GM23248 (cell line): ENCODE data around the gene FUT1. TPM values are rescaled to one million over a fixed set of nuclear protein-coding genes. Genes with fewer than 3 reads are reported as not detected.

Experiments used
- DNase-seq: peaks from one replicate; pipeline ENCODE4 v3.0.0-alpha.2; 2015
- H2AFZ ChIP-seq: fragments of 200-600 bp; sonication (generic); 2 replicates; pipeline ENCODE4 v1.6.1; 2016; ENCODE audit warnings: antibody characterized with exemption
- H3F3A ChIP-seq: fragments of 200-600 bp; sonication (generic); 2 replicates; pipeline ENCODE4 v1.6.1; 2016; ENCODE audit warnings: mild to moderate bottlenecking, antibody characterized with exemption, mixed run types; ENCODE audit not compliant: insufficient read depth
- H3K27ac ChIP-seq: fragments of 200-600 bp; sonication (generic); 2 replicates; pipeline ENCODE4 v1.5.1; 2016; ENCODE audit warnings: mild to moderate bottlenecking
- H3K27me3 ChIP-seq: fragments of 200-600 bp; sonication (generic); replicated peaks from 2 replicates; pipeline ENCODE4 v1.6.1; 2016; ENCODE audit warnings: mild to moderate bottlenecking; ENCODE audit not compliant: insufficient read depth
- H3K36me3 ChIP-seq: fragments of 200-600 bp; sonication (generic); 2 replicates; pipeline ENCODE4 v1.6.1; 2016; ENCODE audit warnings: low read depth, mild to moderate bottlenecking
- H3K4me1 ChIP-seq: fragments of 200-600 bp; sonication (generic); 2 replicates; pipeline ENCODE4 v1.6.1; 2016; ENCODE audit warnings: mild to moderate bottlenecking; ENCODE audit not compliant: insufficient read depth
- H3K4me2 ChIP-seq: fragments of 200-600 bp; sonication (generic); one replicate; pipeline ENCODE4 v1.6.1; 2016; ENCODE audit warnings: mild to moderate bottlenecking; ENCODE audit not compliant: unreplicated experiment
- H3K4me3 ChIP-seq: fragments of 200-600 bp; sonication (generic); 2 replicates; pipeline ENCODE4 v1.5.1; 2016; ENCODE audit warnings: mild to moderate bottlenecking
- H3K79me2 ChIP-seq: fragments of 200-600 bp; sonication (generic); 2 replicates; pipeline ENCODE4 v1.6.1; 2016; ENCODE audit warnings: mild to moderate bottlenecking; ENCODE audit not compliant: insufficient read depth
- H3K9ac ChIP-seq: fragments of 200-600 bp; sonication (generic); 2 replicates; pipeline ENCODE4 v1.6.1; 2016; ENCODE audit warnings: mild to moderate bottlenecking
- H3K9me2 ChIP-seq: fragments of 200-600 bp; sonication (generic); 2 replicates; pipeline ENCODE4 v1.6.1; 2016; ENCODE audit warnings: mixed run types, mild to moderate bottlenecking, moderate library complexity; ENCODE audit not compliant: insufficient read depth
- H3K9me3 ChIP-seq: fragments of 200-600 bp; sonication (generic); one replicate; pipeline ENCODE4 v1.6.1; 2017; ENCODE audit warnings: low read depth
- H4K20me1 ChIP-seq: fragments of 200-600 bp; sonication (generic); 2 replicates; pipeline ENCODE4 v1.6.0; 2016; ENCODE audit not compliant: insufficient read depth
- EZH2 ChIP-seq: fragments of 200-600 bp; sonication (generic); IDR thresholded peaks from 2 replicates; pipeline ENCODE4 v1.6.1; 2018; ENCODE audit warnings: antibody characterized with exemption, mild to moderate bottlenecking; ENCODE audit not compliant: insufficient read depth, poor library complexity, severe bottlenecking
- EZH2phosphoT487 ChIP-seq: fragments of 200-600 bp; sonication (generic); IDR thresholded peaks from 2 replicates; pipeline ENCODE4 v1.6.1; 2018; ENCODE audit warnings: antibody characterized with exemption, moderate library complexity, mild to moderate bottlenecking, low read depth; ENCODE audit not compliant: insufficient read depth
- WGBS, 2 experiments: methylation state at CpG; one replicate each; pipeline ENCODE4 v1.1.6; 2015 to 2017; ENCODE audit warnings: low lambda C conversion rate in 2 of 2, low coverage in 1 of 2; ENCODE audit errors: missing lambda C conversion rate in 2 of 2; 5-methylcytosine and 5-hydroxymethylcytosine counted together
- in situ Hi-C: fragments of 300-500 bp; cut with MboI; formaldehyde crosslinking; loops from 2 replicates; pipeline ENCODE4 v1.15.0; 2020
- polyA plus RNA-seq: library from polyadenylated mRNA; unstranded; fragments of >200 nt; fragmentation: Nextera tagmentation; extraction: Ambion mirVana; gene quantifications from 2 replicates; pipeline ENCODE4 v1.2.1, GENCODE V29; 2016
- total RNA-seq: library from RNA; depleted of rRNA; stranded (reverse); fragments of >200 nt; shearing (Covaris generic); gene quantifications from 2 replicates; pipeline ENCODE4 v1.2.3, GENCODE V29; 2014

FUT1 gene
- total and polyA plus RNA-seq, 2 experiments from 2014 or later, result not detected

GRCh38 chr19:48746110-48746509 is 6.3 kb downstream of the FUT1 start:
- Histone ChIP-seq H4K20me1 (no peaks in the 10 kb centered on the region), H3K27me3 (peaks cover 6% of the 10 kb centered on the region; the same call in 1 of the 2 replicates), H3K4me1 (no peaks in the 10 kb centered on the region), H2AFZ (0 out of 2 replicates have a peak overlapping the region, but pooled peaks have one; percentile 89), H3K4me2 (no peak overlapping the region), H3K9me3 (no peaks in the 10 kb centered on the region), H3K36me3 (no peaks in the 10 kb centered on the region), H3K9me2 (no peaks in the 10 kb centered on the region), H3K27ac (no peak overlapping the region), H3F3A (no peaks in the 10 kb centered on the region), H3K79me2 (no peaks in the 10 kb centered on the region), H3K9ac (no peak overlapping the region), H3K4me3 (no peak overlapping the region)
- in situ Hi-C loops, result no loop called here
- no peak for DNase-seq
- 69% methylated on average over 8 of the region's 8 CpGs for WGBS, 2 experiments
- TF ChIP-seq EZH2phosphoT487 (no peak), EZH2 (no peak)

DNA sequence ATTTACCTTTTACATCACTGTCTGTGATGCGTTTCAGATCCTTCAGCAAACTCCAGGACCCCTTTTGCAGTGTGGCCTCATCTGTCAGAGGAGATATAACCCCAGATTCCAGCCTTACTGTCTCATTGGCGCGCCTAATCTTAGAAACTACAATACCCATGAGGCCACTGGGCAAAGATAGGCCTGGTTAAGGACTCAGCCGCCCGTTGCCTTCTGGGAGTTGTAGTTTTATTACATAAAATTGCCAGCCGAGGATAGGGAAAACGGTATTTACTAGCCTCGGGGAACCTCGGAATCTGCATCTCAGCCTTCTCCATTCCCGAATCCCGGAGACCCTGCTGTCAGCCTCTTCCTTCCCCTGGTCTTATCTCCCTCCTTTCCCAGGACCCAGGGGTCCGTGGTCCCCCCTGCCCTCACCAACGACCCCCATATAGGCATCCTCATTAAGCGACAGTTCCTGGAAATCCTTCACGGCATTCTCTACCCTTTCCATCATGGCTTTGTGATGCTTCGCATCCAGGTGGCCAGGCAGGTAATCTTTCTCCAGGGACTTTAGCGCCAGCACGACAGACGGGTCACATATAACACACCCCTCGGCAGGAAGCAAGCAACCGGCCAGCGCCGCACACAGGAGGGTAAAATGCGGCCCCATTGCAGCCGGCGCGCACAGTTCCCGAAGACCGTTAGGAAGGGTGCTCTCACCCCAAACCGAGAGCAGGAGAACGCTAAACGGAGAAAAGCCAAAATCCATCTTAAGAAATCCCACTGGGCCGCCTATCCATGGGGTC is 7.0 kb downstream of the FUT1 start:
- Histone ChIP-seq H3K27me3 (0 out of 2 replicates have a peak, but pooled peaks cover 4% of the 10 kb centered on the region), H3K36me3 (no peaks in the 10 kb centered on the region), H3K9me3 (no peaks in the 10 kb centered on the region), H4K20me1 (no peaks in the 10 kb centered on the region), H2AFZ (peak overlapping the region; percentile 63), H3F3A (no peaks in the 10 kb centered on the region), H3K4me3 (no peak overlapping the region), H3K9ac (no peak overlapping the region), H3K27ac (no peak overlapping the region), H3K9me2 (no peaks in the 10 kb centered on the region), H3K4me1 (no peaks in the 10 kb centered on the region), H3K4me2 (no peak overlapping the region), H3K79me2 (no peaks in the 10 kb centered on the region)
- 9 to 10% methylated on average over 33 of the region's 33 CpGs for WGBS, 2 experiments
- peak; percentile 90 for DNase-seq
- no peak for TF ChIP-seq EZH2
- TF ChIP-seq EZH2phosphoT487, result no peak
- in situ Hi-C loops, result no loop called here

DNA sequence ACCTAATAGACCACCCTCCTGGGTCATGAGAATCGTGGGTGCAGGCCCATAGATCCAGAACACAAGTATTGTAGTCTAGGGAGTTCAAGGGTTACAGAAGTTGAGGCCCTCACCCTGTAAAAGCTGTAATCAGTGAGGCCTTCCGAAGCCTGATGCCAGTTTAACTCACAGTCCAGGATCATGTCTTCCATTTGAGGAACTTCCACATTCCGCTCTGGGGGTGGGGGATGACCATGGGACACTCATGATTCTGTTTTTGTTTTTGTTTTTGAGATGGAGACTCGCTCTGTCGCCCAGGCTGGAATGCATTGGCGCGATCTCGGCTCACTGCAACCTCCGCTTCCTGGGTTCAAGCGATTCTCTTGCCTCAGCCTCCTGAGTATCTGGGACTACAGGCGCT is 10.3 kb downstream of the FUT1 start:
- Histone ChIP-seq H3K9ac (no peak overlapping the region), H3K4me3 (no peak overlapping the region), H3K36me3 (no peaks in the 10 kb centered on the region), H4K20me1 (no peaks in the 10 kb centered on the region), H3F3A (peaks cover 4% of the 10 kb centered on the region; the same call in 1 of the 2 replicates), H3K4me2 (no peak overlapping the region), H3K27ac (no peak overlapping the region), H3K9me3 (no peaks in the 10 kb centered on the region), H3K9me2 (no peaks in the 10 kb centered on the region), H3K79me2 (no peaks in the 10 kb centered on the region), H3K27me3 (no peaks in the 10 kb centered on the region), H3K4me1 (no peaks in the 10 kb centered on the region), H2AFZ (no peak overlapping the region)
- no peak for DNase-seq
- in situ Hi-C loops, result no loop called here
- 80 to 86% methylated on average over 11 of the region's 11 CpGs for WGBS, 2 experiments
- TF ChIP-seq EZH2 (no peak), EZH2phosphoT487 (no peak)

GRCh38 chr19:48741129-48741999 is 11.1 kb downstream of the FUT1 start:
- in situ Hi-C loops, result no loop called here

More at GRCh38 chr19:48741129-48741999, 11.1 kb downstream of the FUT1 start:
- H3F3A ChIP-seq, result peaks cover 4% of the 10 kb centered on the region; the same call in 1 of the 2 replicates
- H3K4me3 ChIP-seq, result no peak overlapping the region
- H3K36me3 ChIP-seq, result no peaks in the 10 kb centered on the region
- no peaks in the 10 kb centered on the region for H3K4me1 ChIP-seq
- TF ChIP-seq EZH2phosphoT487 (no peak), EZH2 (no peak)
- no peak overlapping the region for H3K9ac ChIP-seq
- H3K9me3 ChIP-seq, result no peaks in the 10 kb centered on the region
- H3K4me2 ChIP-seq, result no peak overlapping the region
- H3K27ac ChIP-seq, result no peak overlapping the region
- no peaks in the 10 kb centered on the region for H3K27me3 ChIP-seq
- H3K9me2 ChIP-seq, result no peaks in the 10 kb centered on the region
- 59 to 61% methylated on average over 29 to 32 of the region's 35 CpGs for WGBS, 2 experiments
- peak; percentile 33 for DNase-seq
- H4K20me1 ChIP-seq, result no peaks in the 10 kb centered on the region
- no peak overlapping the region for H2AFZ ChIP-seq
- H3K79me2 ChIP-seq, result no peaks in the 10 kb centered on the region
